H1 (cell line): ENCODE results near the gene MEF2A.

Experiments used
- EZH2 ChIP-seq: fragments of 200-600 bp; sonication (generic); IDR thresholded peaks from 2 replicates; pipeline ENCODE4 v1.7.1; 2012; ENCODE audit warnings: low read depth, mild to moderate bottlenecking, moderate library complexity, low read length, inconsistent platforms; ENCODE audit not compliant: severe bottlenecking
- SP1 ChIP-seq: IDR thresholded peaks from 2 replicates; pipeline ENCODE4 v1.6.1; 2011; ENCODE audit warnings: low read depth, low read length

DNA sequence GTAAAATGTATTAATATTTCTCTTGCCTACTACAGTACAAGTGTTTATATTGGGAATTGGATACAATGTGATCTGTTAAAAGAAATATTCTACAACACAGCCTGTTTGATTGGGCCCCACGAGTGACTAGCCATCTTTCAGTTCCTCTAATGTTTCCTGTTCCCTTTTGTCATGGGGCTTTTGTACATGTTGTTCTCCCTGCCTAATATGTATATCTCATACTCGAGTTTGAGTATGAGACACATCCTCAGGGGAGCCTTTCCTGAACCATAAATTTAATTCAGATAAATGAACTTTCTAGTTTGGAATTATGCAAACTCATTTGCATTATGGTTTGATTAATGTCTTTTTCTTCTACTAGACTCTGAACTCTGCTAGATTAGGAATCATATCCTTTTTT lies 65.5 kb downstream of the MEF2A start:
- TF ChIP-seq SP1 (no peak), EZH2 (no peak)
